ENCODE measurements around the gene SMYD4.
A peak's percentile ranks its signal among the peaks of the same experiment; 100 is the strongest.
"Not testable (repeated sequence)": the region's sequence is repeated elsewhere in the genome, so short reads cannot be mapped to it uniquely, and the experiment has no call there.

Gene SMYD4, protein sequence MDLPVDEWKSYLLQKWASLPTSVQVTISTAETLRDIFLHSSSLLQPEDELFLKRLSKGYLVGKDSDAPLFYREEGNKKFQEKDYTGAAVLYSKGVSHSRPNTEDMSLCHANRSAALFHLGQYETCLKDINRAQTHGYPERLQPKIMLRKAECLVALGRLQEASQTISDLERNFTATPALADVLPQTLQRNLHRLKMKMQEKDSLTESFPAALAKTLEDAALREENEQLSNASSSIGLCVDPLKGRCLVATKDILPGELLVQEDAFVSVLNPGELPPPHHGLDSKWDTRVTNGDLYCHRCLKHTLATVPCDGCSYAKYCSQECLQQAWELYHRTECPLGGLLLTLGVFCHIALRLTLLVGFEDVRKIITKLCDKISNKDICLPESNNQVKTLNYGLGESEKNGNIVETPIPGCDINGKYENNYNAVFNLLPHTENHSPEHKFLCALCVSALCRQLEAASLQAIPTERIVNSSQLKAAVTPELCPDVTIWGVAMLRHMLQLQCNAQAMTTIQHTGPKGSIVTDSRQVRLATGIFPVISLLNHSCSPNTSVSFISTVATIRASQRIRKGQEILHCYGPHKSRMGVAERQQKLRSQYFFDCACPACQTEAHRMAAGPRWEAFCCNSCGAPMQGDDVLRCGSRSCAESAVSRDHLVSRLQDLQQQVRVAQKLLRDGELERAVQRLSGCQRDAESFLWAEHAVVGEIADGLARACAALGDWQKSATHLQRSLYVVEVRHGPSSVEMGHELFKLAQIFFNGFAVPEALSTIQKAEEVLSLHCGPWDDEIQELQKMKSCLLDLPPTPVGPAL

DNA sequence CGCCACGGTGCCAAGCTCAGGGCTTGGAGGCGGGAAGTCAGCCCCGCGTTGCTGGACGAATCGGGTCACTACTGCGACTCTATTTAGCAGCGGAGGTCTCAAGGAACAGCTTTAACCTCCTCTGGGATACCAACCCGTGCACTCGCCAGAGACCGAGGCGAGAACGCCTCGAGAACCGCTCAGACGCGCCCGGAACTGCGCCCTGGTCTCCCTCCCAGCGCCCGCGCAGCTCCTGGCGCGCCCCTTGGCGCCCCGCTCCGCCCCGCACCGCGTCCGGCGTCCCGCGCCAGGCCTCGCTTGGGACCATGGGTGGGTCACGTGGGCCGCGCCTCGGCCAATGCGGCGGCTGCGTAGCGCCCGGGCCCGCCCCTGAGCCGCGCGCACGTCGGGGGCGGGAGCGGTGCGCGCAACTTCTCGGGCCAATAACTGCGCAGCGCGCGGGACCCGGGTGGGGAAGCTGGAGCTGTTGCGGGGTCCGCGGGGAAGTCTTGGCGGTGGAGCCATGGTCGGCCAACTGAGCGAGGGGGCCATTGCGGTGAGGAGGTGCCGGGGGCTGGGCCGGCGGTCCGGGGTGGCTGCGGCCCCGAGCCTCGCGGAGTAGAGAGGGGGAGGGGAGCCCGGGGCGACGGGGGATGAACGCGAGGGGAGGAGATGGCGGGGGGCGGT, at the start of gene SMYD4, which contains the start of gene RPA1:
Gene SMYD4, minus strand, starts transcription at position 311 of the 666 bp plus-strand sequence. CDS start 1,908 bp downstream, outside the sequence.
Gene RPA1, plus strand, starts transcription at position 414 of the 666 bp plus-strand sequence. Its CDS starts 89 bp downstream, at position 503.
- FAIRE-seq: no peak

DNA sequence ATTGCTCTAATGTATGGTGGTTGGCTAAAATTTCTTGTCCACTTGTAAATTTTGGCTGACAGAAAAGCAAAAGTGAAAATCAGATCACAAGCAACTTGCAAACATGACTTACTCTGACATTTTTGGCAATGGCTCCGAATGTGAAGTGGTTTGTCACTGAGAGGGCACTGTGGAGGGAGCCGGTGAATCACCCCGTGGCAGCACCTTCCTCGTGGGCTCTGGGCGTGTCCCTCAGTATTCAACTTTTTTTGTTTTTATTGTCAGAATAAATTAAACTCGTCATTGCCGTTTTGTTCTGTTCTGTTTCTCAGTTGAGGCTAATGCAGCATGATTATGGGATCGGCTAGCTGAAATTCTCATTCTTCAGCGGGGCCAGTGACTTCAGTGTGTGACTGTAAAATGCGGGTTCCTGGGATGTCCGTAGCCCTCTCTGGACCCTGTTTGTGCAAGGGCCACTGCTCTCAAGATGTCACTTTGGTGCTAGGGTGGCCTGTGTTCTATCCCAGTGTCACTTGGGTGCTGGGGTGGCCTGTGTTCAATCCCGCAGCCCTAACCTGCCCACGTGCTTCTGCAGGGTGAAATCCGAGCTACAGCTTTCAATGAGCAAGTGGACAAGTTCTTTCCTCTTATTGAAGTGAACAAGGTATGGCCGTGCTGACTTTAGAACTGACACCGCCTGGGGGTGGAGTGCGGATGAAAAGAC, 48.9 kb upstream of the SMYD4 start:
- no peak for FAIRE-seq

DNA sequence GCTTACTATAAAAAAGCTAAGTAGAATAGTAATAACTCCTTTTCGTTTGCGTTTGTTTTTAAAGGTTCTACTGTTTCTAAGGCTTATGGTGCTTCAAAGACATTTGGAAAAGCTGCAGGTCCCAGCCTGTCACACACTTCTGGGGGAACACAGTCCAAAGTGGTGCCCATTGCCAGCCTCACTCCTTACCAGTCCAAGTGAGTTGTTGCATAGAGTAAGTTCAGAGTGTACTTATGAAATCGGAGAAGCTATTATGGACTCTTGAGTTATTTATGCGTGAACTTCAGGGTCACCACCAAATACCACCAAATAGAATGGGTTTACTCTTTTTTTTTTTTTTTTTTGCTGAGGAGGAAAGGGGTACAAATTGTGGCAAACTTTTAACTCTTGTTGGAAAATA, 45.9 kb upstream of the SMYD4 start:
- FAIRE-seq: no peak

DNA sequence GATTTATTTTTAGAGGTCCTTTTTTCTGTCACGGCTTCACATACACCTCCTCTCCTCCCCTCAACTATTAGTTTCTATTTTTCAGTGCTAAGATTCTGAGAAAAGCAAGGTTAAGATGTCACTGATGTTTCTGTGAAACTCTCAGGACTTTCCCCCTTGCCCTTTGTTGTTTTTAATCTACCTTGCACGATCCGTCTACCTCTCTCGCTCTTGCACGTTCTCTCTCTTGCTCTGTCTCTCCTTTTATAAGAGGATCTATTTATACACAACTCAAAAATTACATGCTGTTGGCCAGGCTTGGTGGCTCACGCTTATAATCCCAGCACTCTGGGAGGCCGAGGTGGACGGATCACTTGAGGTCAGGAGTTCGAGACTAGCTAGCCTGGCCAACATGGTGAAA, 43.7 kb upstream of the SMYD4 start:
- no peak for FAIRE-seq

DNA sequence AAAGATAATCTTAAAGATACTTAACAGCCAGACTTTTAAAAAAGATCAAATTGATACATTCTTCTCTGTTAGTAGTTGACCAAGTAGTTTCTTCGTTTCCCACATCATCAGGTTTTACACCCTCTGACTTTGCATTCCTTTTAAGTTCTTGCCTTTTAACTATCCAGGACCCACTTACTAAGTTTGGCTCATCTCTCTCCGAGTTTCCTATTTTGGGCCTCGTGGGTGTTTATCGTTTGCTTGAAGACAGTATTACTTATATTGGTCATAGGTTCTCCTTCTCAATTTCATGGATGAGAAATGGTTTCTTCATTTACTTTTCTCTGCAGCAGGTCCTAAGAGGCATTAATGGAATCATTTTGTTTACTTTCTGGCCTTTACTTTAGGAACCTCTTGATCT, 43.3 kb upstream of the SMYD4 start:
- FAIRE-seq: no peak

DNA sequence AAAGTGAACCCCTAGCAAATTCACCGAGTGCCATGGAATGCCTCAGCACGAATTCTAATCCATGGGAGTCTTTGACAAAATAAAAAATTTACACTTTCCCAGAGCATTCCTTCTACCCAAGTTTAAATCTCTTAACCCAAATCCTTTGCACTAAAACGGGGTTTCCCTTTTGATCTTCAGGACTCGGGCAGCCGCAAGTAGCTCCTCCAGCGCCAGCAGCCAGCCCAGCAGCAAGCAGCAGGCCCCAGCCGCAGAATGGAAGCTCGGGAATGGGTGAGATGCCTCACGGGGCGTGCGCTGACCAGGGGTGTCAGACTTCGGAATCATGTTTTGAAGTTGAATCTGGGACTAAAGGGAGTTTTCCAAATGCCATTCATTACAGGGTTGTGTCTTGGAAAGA, 42.6 kb upstream of the SMYD4 start:
- FAIRE-seq: no peak

DNA sequence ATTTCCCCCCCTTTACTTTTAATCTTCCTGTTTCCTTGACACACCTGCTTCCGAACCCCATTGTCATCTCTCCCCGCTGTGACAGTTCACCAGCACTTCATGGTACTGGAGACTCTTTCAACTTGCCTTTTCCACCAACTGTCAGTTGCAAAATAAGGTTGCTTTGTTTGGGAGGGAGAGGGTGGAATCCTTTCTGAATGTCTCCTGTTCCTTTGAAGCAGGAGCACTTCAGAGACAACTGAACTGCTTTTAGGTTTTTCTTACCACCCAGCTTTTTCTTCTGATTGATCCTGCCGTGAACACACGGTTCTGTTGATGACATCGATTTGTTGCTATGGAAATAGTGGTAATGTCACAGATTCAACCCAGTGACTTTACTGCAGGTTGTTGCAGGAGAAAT, 42.1 kb upstream of the SMYD4 start:
- FAIRE-seq: no peak

DNA sequence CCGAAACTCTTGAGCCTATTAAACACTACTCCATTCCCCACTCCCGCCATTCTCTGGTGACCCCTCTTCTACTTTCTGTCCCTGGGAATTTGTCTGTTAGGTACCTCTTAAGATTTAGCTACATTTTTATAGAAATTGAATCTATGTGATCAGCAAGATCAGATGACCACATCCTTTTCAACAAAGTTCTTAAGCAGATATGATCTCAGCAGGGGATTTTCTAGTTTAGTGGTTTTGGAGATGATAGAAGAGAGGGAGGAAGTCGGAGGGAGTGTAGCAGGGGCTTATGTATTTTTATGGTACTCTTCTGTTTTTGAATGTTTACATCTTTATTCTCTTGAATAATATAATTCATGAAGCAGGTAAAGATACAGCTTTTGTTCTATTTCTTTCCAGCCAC, 40.9 kb upstream of the SMYD4 start:
- FAIRE-seq: no peak

DNA sequence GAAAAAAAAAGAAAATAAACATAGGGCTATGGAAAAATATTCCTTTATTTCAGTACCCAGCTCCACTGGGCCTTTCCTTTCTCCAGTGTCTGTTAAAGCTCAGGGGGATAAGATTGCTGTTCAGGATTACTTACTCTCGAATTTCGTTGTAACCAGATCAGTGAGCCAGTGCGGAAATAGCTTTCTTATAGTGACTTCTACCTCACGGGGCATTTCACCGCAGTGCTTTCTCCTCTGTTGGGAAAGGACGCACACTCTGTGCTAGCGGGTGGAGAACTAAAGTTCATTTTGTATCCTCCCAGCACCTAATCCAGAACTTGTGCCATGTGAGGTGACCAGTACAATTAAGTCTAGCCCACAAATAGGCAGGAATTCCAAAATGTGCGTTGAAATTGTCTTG, 38.4 kb upstream of the SMYD4 start:
- FAIRE-seq: no peak

DNA sequence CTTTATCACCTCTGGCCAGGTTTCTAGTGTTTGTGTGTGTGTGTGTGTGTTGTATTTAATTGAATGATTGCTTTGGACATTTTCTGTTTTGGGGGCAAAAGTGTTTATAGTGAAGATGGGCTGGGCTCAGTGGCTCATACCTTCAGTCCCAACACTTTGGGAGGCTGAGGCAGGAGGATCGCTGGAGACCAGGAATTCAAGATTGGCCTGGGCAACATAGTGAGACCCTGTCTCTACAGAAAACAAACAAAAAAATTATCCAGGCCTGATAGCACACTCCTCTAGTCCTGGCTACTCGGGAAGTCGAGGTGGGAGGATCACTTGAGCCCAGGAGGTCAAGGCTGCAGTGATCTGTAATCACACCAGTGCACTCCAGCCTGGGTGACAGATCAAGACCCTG, 37.6 kb upstream of the SMYD4 start:
- FAIRE-seq: no peak

DNA sequence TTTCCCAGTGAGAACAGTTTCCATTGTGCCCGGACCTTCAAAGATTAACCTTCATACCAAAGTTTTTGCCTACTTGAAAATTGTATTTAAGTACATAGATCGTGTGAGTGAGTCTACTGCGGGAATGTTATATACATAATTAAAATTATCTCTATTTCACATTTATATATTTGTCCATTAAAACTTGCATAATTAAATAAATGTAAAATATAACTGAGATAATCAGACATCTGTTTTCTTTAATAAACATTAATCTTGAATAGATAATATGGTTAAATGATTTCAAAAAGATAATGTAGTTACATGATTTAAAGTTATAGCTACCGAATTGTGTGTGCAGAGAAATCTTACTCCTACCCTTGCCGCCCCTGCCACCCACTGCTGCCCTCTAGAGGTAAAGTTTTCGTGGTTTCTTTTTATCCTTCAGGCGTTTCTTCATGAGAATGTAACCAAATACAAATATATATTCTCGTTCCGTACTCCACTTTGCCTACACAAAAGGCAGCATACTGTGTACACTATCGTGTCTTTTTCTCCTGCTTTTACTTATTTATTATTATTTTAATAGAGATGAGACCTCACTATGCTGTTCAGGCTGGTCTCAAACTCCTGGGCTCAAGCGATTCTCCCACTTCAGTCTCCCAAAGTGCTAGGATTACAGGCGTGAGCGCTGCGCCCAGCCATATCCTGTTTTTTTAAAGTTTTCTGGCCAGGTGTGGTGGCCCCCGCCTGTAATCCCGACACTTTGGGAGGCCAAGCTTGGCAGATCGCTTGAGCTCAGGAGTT, 35.7 kb upstream of the SMYD4 start:
- FAIRE-seq: peak; percentile 95

DNA sequence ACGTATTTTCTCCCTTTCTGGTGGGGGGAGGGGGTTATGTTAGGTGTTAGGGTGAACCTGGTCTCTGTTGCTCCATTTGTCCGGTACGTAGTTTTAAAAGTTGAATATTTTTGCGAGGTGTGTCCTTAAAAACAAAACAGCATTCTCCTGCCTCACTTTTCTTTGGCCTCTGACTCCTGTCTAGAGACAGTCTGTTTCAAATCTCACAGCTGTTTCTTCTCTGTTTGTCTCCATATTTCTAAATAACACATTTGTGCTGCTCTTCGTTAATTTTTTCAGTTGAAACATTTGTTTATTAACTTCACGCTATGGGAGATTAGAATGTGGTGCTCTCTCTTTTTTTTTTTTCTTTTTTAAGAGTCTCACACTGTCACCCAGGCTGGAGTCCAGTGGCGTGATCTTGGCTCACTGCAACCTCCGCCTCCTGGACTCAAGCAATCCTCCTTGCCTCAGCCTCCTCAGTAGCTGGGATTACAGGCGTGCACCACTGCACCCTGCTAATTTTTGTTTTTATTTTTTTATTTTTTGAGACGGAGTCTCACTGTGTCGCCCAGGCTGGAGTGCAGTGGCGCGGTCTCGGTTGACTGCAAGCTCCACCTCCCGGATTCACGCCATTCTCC, 31.8 kb upstream of the SMYD4 start:
- FAIRE-seq: no peak

DNA sequence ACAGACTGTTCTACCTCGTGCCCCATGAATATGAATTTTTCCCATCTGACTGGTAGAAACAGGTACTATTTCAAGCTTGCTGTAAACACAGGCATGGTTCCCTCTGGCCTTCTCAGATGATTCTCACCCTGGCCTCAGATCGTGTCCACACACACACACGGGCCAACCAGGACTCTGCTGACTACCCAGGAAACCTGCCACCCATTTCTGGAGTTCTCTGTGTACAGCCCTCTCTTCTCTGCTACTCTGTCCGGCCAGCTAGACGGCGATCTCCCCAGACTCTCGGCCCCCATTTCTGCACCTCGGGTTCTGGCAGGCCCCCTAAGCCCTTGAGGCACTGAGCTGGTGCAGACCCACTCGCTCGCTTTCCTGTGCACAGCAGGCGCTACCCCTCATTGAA, 31.3 kb upstream of the SMYD4 start:
- no peak for FAIRE-seq

DNA sequence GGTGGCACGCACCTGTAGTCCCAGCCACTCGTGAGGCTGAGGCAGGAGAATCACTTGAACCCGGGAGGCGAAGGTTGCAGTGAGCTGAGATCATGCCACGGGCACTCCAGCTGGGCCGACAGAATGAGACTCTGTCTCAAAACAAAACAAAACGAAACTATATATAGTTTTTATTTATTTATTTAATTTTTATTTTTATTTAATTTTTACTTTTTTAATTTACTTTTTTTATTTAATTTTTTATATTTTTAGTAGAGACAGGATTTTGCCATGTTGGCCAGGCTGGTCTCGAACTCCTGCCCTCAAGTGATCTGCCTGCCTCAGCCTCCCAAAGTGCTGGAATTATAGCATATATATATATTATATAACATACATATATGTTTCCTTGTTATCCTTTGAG, 26.8 kb upstream of the SMYD4 start:
- not testable (repeated sequence) for FAIRE-seq

DNA sequence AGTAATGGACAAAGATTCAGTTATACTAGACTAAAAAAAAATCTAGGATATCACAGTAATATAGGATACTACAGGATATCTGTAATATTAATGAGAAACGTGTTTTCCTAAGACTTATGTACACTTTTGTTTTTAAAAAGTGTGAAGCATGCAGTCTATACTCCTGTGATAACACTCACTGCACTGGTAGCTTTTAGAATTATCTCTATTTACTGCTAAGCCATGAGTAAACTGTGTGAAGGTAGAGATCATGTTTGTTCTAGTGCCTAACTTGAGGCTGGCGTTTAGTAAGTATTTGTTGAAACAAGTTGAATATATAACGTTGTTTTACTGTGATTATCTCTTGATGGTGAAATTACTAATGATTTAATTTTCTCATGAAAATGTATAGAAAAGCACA, 24.0 kb upstream of the SMYD4 start:
- FAIRE-seq: no peak

DNA sequence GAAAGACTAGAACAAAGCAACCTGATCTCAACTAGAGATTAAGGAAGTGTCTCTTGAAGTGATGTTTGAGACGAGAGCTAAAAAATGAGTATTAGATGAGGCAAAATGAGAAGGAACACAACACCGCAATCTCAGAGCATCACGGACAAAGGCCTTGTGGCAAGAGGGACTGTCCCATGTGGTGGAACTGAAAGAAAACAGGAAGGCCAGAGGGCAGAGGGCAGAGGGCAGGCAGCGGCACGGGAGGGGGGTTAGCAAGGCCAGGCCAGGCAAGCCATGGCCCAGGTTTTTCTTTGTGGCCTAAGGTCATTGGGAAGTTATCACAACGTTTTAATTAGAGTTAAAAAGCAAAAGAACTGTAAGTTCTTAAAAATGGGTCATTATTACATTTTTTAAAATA, 22.6 kb upstream of the SMYD4 start:
- no peak for FAIRE-seq

DNA sequence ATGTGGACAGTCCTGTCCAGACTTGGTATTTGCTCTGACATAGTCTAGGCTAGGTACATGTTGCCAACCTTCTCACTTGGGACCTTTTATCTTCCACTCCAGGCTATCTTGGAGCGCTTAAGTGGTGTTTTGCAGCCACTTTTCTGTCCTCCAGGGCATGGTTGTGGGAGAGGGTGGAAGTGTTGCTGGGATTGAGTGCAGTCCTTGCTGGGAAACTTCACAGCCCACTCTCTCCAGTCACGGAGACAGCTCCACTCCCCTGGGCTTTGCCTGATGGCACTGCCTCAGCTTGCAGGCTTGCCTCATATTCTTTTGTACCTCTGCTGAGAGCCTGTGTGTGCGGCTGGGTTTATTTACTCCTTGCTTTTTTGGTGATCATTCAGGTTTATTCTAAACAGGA, 17.5 kb upstream of the SMYD4 start:
- FAIRE-seq: no peak

DNA sequence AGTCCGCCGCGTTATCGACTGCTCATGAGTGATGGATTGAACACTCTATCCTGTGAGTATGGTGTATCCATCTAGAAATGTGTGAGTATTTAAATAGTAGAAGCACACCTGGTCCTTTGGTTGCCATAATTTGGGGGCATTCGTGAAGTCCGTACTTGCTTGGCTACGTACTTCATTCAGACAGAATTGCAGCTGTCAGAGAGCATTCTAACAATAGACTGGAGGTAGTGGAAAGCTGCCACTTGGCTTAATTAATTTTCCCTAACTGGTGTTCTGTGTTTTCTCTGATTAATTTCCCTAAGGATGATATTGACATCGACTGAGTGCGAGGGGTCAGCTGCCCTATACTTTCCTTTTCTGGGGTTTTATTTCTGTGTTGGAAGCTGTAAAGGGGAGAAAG, 14.2 kb upstream of the SMYD4 start:
- FAIRE-seq: no peak

DNA sequence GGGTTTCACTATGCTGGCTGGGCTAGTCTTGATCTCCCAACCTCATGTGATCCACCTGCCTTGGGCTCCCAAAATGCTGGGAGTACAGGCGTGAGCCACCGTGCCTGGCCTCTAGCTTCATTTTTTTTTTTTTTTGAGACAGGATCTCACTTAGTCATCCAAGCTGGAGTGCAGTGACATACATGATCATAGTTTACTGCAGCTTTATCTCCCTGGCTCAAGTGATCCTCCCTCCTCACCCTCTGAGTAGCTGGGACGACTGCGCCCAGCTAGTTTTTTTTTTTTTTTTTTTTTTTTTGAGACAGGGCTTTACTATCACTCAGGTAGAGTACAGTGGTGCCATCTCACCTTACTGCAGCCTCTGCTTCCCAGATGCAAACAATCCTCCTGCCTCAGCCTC, 9.8 kb upstream of the SMYD4 start:
- no peak for FAIRE-seq

DNA sequence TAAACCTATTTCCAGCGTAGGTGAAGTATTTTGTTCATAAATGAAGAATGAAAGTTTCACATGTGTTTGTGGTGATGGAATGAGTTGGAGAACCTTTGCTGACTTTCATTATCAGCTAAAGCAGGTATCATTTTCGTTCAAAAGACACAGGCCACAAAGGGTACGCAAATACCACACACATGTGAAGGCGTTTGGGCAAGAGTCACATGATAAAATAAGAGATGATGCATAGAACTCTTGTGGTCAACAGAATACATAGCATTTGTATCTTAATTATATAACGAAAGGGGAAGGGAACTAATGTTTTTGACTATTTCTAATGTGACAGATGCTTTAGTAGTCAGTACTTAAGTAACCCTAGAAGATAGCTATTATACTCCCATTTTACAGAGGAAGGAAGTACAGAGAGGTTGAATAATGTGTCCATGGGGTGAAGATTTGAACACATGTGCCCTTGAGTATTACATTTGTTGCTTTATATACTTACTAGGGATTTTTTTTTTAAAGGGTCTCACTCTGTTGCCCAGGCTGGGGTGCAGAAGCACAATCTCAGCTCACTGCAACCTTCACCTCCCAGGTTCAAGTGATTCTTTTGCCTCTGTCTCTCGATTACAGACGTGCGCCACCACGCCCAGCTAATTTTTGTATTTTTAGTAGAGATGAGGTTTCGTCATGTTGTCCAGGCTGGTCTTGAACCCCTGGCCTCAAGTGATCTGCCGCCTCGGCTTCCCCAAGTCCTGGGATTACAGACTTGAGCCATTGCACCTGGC, 4.9 kb upstream of the SMYD4 start:
- no peak for FAIRE-seq

DNA sequence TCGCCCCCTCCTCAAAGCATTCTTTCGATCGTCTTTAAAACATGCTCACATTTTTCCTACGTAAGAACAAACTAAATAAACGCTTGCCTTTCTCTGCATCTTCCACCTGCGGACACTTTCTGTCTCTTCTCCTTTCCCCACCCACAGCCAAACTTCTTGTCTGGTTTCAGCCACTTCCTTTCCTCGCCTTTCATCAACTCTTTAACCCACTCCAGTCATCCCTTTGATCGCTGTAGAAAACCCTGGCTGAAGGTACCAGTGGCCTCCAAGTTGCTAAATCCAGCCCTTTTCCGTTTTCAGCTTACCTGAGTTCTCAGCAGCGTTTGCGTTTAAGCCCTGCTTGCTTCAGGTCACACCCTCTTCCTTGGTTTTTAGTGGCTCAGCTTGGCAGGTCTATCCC, 586 bp upstream of the SMYD4 start:
- no peak for FAIRE-seq

Measured in G401.6 (cell line).